ENCODE results near the gene EMILIN1. TPM values are rescaled to one million over a fixed set of nuclear protein-coding genes. Genes with fewer than 3 reads are reported as not detected.

EMILIN1 gene
- total RNA-seq, 4 donors from 2014 or later = 3.6 to 17.9 (median 7.9) TPM

DNA sequence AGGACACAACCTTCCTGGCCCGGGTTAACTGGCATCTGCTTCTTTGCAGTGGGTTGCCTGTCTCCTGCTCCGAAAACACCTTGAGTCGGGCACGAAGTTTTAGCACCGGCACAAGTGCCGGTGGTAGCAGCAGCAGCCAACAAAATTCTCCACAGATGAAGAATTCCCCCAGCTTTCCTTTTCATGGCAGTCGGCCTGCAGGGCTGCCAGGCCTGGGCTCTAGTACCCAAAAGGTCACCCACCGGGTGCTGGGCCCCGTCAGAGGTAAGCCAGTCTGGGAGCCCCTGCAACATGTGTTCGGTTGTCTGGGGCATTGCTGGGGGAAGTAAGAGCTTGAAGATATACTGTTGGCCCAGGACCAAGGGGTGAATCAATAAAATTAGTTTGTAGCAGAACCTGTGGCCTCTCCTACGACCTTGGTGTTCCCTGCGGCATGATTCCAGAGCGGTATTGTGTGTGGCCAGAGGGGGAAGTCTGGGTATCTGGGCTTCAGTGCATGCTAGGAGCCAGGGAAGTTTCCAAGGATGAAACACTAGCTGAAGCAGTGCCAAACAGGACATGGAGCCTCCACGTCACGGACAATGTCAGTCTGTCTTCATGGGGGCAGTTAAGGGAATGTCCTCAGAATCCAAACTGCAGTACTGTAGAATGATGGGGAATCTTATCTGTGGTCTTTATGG is 19.1 kb upstream of the EMILIN1 start:
- TF ChIP-seq, protein P1, sequence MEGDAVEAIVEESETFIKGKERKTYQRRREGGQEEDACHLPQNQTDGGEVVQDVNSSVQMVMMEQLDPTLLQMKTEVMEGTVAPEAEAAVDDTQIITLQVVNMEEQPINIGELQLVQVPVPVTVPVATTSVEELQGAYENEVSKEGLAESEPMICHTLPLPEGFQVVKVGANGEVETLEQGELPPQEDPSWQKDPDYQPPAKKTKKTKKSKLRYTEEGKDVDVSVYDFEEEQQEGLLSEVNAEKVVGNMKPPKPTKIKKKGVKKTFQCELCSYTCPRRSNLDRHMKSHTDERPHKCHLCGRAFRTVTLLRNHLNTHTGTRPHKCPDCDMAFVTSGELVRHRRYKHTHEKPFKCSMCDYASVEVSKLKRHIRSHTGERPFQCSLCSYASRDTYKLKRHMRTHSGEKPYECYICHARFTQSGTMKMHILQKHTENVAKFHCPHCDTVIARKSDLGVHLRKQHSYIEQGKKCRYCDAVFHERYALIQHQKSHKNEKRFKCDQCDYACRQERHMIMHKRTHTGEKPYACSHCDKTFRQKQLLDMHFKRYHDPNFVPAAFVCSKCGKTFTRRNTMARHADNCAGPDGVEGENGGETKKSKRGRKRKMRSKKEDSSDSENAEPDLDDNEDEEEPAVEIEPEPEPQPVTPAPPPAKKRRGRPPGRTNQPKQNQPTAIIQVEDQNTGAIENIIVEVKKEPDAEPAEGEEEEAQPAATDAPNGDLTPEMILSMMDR (IDR thresholded peaks at IDR 0.05) = no peak
- no peak for TF ChIP-seq POLR2A (IDR thresholded peaks at IDR 0.05)
- no peak for DNase-seq (ENCODE audit: low spot score in 2 of 2)
- no peak overlapping the region for H3K4me3 ChIP-seq (ENCODE audit: low read depth, poor library complexity, severe bottlenecking)
- 81 to 86% methylated on average over 15 of the region's 15 CpGs for WGBS, 2 donors
- intact Hi-C loops (cut with DNase I; ENCODE audit: low total_unique reads) = no loop called here

DNA sequence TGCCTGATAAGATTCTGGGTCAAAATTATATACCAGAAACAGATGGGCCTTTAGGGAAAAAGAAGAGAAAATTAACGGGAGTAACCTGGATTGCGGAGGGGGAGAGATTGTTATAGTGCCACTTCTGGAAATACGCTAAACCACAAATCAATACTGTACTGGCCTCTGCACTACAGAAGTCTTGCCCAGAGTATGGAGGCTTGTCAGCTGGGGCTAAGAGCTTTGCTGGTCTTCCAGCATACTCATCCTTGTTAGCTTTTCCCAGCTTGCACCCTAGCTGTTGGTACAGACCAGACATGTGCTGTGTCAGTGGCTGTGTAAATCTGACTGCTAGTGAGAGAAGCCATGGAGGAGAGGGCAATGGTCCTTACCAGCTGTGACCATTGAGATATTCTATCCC is 18.1 kb upstream of the EMILIN1 start:
- H3K4me3 ChIP-seq (ENCODE audit: low read depth, poor library complexity, severe bottlenecking) = no peak overlapping the region
- intact Hi-C loops (cut with DNase I; ENCODE audit: low total_unique reads) = no loop called here
- WGBS, 2 donors = 90 to 92% methylated on average over 3 of the region's 3 CpGs
- TF ChIP-seq, protein P1 (IDR thresholded peaks at IDR 0.05) = no peak
- no peak for TF ChIP-seq POLR2A (IDR thresholded peaks at IDR 0.05)
- DNase-seq (ENCODE audit: low spot score in 2 of 2) = no peak

DNA sequence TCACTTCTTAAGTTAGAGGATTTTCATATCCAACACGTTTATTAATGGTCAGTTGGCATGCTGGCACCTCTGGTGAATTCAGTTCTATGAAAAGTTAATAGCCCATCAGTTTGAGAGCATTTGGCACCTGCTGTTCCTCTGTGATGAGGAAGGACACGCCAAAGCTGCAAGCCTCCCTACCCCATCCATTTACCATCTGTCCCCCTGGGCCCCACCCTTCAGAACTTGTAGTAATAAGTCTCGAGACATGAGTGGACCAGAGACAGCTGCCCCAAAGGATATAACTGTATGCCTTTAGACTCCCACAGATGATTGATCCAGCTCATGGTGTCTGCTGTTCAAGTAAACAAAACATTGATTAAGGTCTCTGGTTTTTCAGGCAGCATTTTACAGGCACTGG is 13.3 kb upstream of the EMILIN1 start:
- intact Hi-C loops (cut with DNase I; ENCODE audit: low total_unique reads) = no loop called here
- WGBS, 2 donors = 68 to 83% methylated on average over 3 of the region's 3 CpGs
- no peak overlapping the region for H3K4me3 ChIP-seq (ENCODE audit: low read depth, poor library complexity, severe bottlenecking)
- TF ChIP-seq POLR2A (IDR thresholded peaks at IDR 0.05) = no peak
- TF ChIP-seq, protein P1 (IDR thresholded peaks at IDR 0.05) = no peak
- no peak for DNase-seq (ENCODE audit: low spot score in 2 of 2)

DNA sequence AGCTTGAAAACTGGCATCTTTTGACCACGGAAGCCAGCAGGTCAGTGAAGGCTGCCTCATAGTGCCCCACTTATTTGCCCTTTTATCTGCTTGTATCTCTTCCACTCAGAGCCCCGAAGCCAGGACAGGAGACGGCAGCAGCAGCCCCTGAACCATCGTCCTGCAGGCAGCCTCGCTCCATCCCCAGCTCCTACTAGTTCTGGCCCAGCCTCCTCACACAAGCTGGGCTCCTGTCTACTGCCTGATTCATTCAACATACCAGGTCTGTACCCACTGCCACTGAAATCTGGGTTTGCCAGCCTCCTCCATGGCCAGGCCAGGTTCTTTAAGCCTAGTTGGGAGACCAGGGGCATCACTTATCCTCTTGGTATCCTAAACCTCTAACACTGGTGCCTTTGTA is 11.0 kb upstream of the EMILIN1 start:
- no peak for DNase-seq (ENCODE audit: low spot score in 2 of 2)
- 89 to 96% methylated on average over 5 of the region's 5 CpGs for WGBS, 2 donors
- intact Hi-C loops (cut with DNase I; ENCODE audit: low total_unique reads) = no loop called here
- TF ChIP-seq, protein P1 (IDR thresholded peaks at IDR 0.05) = no peak
- TF ChIP-seq POLR2A (IDR thresholded peaks at IDR 0.05) = no peak
- H3K4me3 ChIP-seq (ENCODE audit: low read depth, poor library complexity, severe bottlenecking) = no peak overlapping the region

DNA sequence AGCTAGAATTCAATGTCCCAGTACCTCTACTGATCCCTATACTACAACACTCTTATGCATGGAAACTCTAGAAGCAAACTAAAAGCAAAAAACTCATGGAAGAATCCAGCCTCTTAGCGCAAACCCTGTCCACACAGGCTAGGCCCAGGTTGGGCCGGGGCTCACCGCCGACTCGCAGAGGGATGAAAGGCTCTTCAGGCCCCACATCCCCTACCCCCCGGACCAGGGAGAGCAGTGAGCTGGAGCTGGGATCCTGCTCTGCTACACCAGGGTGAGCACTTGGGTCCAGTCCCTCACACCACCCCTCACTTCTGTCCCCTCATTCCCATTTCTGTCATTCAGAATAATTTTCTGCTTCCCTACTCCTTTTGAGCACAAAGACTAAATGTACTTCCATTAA is 9.0 kb upstream of the EMILIN1 start:
- H3K4me3 ChIP-seq (ENCODE audit: low read depth, poor library complexity, severe bottlenecking) = no peak overlapping the region
- no peak for DNase-seq (ENCODE audit: low spot score in 2 of 2)
- 87 to 96% methylated on average over 6 of the region's 6 CpGs for WGBS, 2 donors
- TF ChIP-seq POLR2A (IDR thresholded peaks at IDR 0.05) = no peak
- TF ChIP-seq, protein P1 (IDR thresholded peaks at IDR 0.05) = no peak
- intact Hi-C loops (cut with DNase I; ENCODE audit: low total_unique reads) = no loop called here

All from lower leg skin (tissue), 4 donors.